Endodermal cell (in vitro differentiated cells): Measurements from ENCODE around the gene CTDNEP1. TPM values are rescaled to one million over a fixed set of nuclear protein-coding genes. Genes with fewer than 3 reads are reported as not detected.

Source experiments
- DNase-seq: peaks from one replicate; pipeline ENCODE4 v3.0.0-alpha.2; 2017
- H3K27ac ChIP-seq: 2 replicates; pipeline ENCODE4 v1.5.1; 2013; ENCODE audit warnings: mild to moderate bottlenecking, low read depth, low read length, moderate library complexity
- H3K27me3 ChIP-seq: 2 replicates; pipeline ENCODE4 v1.6.1; 2013; ENCODE audit warnings: mild to moderate bottlenecking, low read length, moderate library complexity; ENCODE audit not compliant: insufficient read depth, control insufficient read depth, poor library complexity, severe bottlenecking
- H3K36me3 ChIP-seq: 2 replicates; pipeline ENCODE4 v1.7.0; 2013; ENCODE audit warnings: mild to moderate bottlenecking, low read length, moderate library complexity; ENCODE audit not compliant: control insufficient read depth, insufficient read depth
- H3K4me1 ChIP-seq: one replicate; pipeline ENCODE4 v1.7.0; 2013; ENCODE audit warnings: low read length; ENCODE audit not compliant: control insufficient read depth, insufficient read depth
- H3K4me3 ChIP-seq: 2 replicates; pipeline ENCODE4 v1.5.1; 2013; ENCODE audit warnings: mild to moderate bottlenecking, low read length, moderate library complexity
- H3K9ac ChIP-seq: 2 replicates; pipeline ENCODE4 v1.6.1; 2013; ENCODE audit warnings: mild to moderate bottlenecking, low read length, moderate library complexity; ENCODE audit not compliant: poor library complexity, severe bottlenecking; ENCODE audit errors: extremely low read depth
- H3K9me3 ChIP-seq: 2 replicates; pipeline ENCODE4 v1.6.1; 2013; ENCODE audit warnings: mild to moderate bottlenecking, low read length, moderate library complexity; ENCODE audit not compliant: control insufficient read depth
- H3K27ac Mint-ChIP-seq: 2 replicates; pipeline ENCODE4 v1.8.0; 2020; ENCODE audit warnings: mixed read lengths
- H3K27me3 Mint-ChIP-seq: 2 replicates; pipeline ENCODE4 v1.8.0; 2021; ENCODE audit warnings: mild to moderate bottlenecking, mixed read lengths; ENCODE audit not compliant: insufficient read depth
- H3K36me3 Mint-ChIP-seq: 2 replicates; pipeline ENCODE4 v1.8.0; 2020; ENCODE audit warnings: low read depth, mixed read lengths
- H3K4me1 Mint-ChIP-seq: 2 replicates; pipeline ENCODE4 v1.8.0; 2020; ENCODE audit warnings: mixed read lengths
- H3K4me3 Mint-ChIP-seq: 2 replicates; pipeline ENCODE4 v1.8.0; 2020; ENCODE audit warnings: mild to moderate bottlenecking, moderate library complexity, mixed read lengths
- H3K9me3 Mint-ChIP-seq: 2 replicates; pipeline ENCODE4 v1.8.0; 2020; ENCODE audit warnings: mild to moderate bottlenecking, mixed read lengths
- CTCF ChIP-seq: fragments of 200-600 bp; sonication (generic); conservative IDR thresholded peaks from 2 replicates; pipeline ENCODE4 v1.5.0; 2021; ENCODE audit warnings: antibody characterized with exemption, mild to moderate bottlenecking
- WGBS, 2 experiments: methylation state at CpG; one replicate each; pipeline versions ENCODE4 v1.1.5 to v1.1.7; 2013; ENCODE audit warnings: missing lambda C conversion rate in 2 of 2, mixed read lengths in 1 of 2; ENCODE audit not compliant: insufficient coverage in 1 of 2, insufficient read length in 1 of 2; 5-methylcytosine and 5-hydroxymethylcytosine counted together
- total RNA-seq, 2 donors: library from RNA; stranded (reverse); fragmentation: NEBNext Ultra II Directional in 1 of 2; extraction: Animal tissue kit (Norgen Biotek cat#: 25700) in 1 of 2; gene quantifications; 2 replicates in 1 of 2; 3 replicates in 1 of 2; pipeline ENCODE4 v1.2.1, GENCODE V29; 2021

CTDNEP1 gene
- total RNA-seq, 2 donors from 2014 or later: 123 to 125 TPM

- WGBS, 2 experiments: 2 to 3% methylated on average over 14 to 29 of the region's 29 CpGs
- peak overlapping the region; percentile 61 for H3K27ac Mint-ChIP-seq
- peak; percentile 98 for DNase-seq
- H3K4me3 ChIP-seq: peak overlapping the region; percentile 67
- H3K9ac ChIP-seq: peak overlapping the region; percentile 4
- peak; percentile 94 for TF ChIP-seq CTCF
- H3K27me3 ChIP-seq: peaks cover 16% of the 10 kb centered on the region
- H3K9me3 ChIP-seq: no peaks in the 10 kb centered on the region
- H3K27me3 Mint-ChIP-seq: peaks cover 31% of the 10 kb centered on the region
- H3K36me3 Mint-ChIP-seq: no peaks in the 10 kb centered on the region
- no peaks in the 10 kb centered on the region for H3K9me3 Mint-ChIP-seq
- no peaks in the 10 kb centered on the region for H3K36me3 ChIP-seq
- H3K4me3 Mint-ChIP-seq: peak overlapping the region; percentile 60
- H3K4me1 ChIP-seq: peaks cover 5% of the 10 kb centered on the region
- H3K27ac ChIP-seq: peak overlapping the region; percentile 18
- peaks cover 6% of the 10 kb centered on the region for H3K4me1 Mint-ChIP-seq
Observed at GRCh38 chr17:7280519-7281073, 29.1 kb upstream of the CTDNEP1 start.

- Mint-ChIP-seq H3K36me3 (no peaks in the 10 kb centered on the region), H3K27me3 (peaks cover 31% of the 10 kb centered on the region), H3K4me3 (no peak overlapping the region), H3K9me3 (no peaks in the 10 kb centered on the region), H3K4me1 (peaks cover 6% of the 10 kb centered on the region), H3K27ac (no peak overlapping the region)
- no peak for DNase-seq
- WGBS, 2 experiments: 91 to 94% methylated on average over 7 of the region's 8 CpGs
- peaks cover 5% of the 10 kb centered on the region for H3K4me1 ChIP-seq
- peaks cover 16% of the 10 kb centered on the region for H3K27me3 ChIP-seq
- H3K9me3 ChIP-seq: no peaks in the 10 kb centered on the region
- no peaks in the 10 kb centered on the region for H3K36me3 ChIP-seq
- H3K9ac ChIP-seq: no peak overlapping the region
- H3K4me3 ChIP-seq: no peak overlapping the region
- H3K27ac ChIP-seq: no peak overlapping the region
- TF ChIP-seq CTCF: no peak
Observed at GRCh38 chr17:7279448-7279847, 27.9 kb upstream of the CTDNEP1 start.

- Histone ChIP-seq H3K36me3 (no peaks in the 10 kb centered on the region), H3K9ac (no peak overlapping the region), H3K27ac (no peak overlapping the region), H3K9me3 (no peaks in the 10 kb centered on the region), H3K27me3 (peaks cover 20% of the 10 kb centered on the region), H3K4me3 (no peak overlapping the region), H3K4me1 (no peaks in the 10 kb centered on the region)
- DNase-seq: no peak
- H3K9me3 Mint-ChIP-seq: no peaks in the 10 kb centered on the region
- no peak for TF ChIP-seq CTCF
- no peak overlapping the region for H3K27ac Mint-ChIP-seq
- H3K4me1 Mint-ChIP-seq: peaks cover 12% of the 10 kb centered on the region
- H3K4me3 Mint-ChIP-seq: no peak overlapping the region
- WGBS, 2 experiments: 93% methylated on average over 1 of the region's 1 CpG; no CpG with 5 or more reads in 1 of the 2 experiments
- peaks cover 2% of the 10 kb centered on the region for H3K36me3 Mint-ChIP-seq
- no peaks in the 10 kb centered on the region for H3K27me3 Mint-ChIP-seq
Observed at GRCh38 chr17:7266784-7267183, 15.2 kb upstream of the CTDNEP1 start.
